Measurements from ENCODE around the gene CALML3.

DNA sequence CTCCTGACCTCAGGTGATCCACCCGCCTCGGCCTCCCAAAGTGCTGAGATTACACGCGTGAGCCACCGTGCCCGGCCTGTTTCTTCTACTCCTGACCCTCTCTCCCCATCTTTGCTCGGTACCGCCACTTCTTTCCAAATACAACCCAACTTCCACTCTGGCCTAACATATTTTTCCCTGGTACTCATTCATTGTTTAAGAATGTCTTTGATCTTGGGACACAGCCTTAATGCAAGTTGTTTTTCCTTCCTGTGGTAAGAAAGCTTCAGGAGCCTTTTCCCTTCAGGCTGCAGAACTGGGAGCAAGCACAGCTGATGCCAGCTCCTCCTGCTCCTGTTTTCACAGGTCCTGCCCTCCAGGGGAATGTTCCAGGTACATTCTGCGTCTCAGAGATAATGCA, 13.7 kb downstream of the CALML3 start:
- TF ChIP-seq, protein P1, sequence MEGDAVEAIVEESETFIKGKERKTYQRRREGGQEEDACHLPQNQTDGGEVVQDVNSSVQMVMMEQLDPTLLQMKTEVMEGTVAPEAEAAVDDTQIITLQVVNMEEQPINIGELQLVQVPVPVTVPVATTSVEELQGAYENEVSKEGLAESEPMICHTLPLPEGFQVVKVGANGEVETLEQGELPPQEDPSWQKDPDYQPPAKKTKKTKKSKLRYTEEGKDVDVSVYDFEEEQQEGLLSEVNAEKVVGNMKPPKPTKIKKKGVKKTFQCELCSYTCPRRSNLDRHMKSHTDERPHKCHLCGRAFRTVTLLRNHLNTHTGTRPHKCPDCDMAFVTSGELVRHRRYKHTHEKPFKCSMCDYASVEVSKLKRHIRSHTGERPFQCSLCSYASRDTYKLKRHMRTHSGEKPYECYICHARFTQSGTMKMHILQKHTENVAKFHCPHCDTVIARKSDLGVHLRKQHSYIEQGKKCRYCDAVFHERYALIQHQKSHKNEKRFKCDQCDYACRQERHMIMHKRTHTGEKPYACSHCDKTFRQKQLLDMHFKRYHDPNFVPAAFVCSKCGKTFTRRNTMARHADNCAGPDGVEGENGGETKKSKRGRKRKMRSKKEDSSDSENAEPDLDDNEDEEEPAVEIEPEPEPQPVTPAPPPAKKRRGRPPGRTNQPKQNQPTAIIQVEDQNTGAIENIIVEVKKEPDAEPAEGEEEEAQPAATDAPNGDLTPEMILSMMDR (IDR thresholded peaks at IDR 0.05) = no peak
- TF ChIP-seq, protein P2, sequence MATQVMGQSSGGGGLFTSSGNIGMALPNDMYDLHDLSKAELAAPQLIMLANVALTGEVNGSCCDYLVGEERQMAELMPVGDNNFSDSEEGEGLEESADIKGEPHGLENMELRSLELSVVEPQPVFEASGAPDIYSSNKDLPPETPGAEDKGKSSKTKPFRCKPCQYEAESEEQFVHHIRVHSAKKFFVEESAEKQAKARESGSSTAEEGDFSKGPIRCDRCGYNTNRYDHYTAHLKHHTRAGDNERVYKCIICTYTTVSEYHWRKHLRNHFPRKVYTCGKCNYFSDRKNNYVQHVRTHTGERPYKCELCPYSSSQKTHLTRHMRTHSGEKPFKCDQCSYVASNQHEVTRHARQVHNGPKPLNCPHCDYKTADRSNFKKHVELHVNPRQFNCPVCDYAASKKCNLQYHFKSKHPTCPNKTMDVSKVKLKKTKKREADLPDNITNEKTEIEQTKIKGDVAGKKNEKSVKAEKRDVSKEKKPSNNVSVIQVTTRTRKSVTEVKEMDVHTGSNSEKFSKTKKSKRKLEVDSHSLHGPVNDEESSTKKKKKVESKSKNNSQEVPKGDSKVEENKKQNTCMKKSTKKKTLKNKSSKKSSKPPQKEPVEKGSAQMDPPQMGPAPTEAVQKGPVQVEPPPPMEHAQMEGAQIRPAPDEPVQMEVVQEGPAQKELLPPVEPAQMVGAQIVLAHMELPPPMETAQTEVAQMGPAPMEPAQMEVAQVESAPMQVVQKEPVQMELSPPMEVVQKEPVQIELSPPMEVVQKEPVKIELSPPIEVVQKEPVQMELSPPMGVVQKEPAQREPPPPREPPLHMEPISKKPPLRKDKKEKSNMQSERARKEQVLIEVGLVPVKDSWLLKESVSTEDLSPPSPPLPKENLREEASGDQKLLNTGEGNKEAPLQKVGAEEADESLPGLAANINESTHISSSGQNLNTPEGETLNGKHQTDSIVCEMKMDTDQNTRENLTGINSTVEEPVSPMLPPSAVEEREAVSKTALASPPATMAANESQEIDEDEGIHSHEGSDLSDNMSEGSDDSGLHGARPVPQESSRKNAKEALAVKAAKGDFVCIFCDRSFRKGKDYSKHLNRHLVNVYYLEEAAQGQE (IDR thresholded peaks at IDR 0.05; ENCODE audit: insufficient read depth in 1 of 2, low read depth in 2 of 2, low read length in 1 of 2) = no peak
- peak; percentile 58; the same call in 1 of the 2 replicates for TF ChIP-seq TCF7L2 (IDR thresholded peaks at IDR 0.05; ENCODE audit: low read depth, low read length)
